K562 (cell line): Measurements from ENCODE around the gene PCSK2. TPM values are rescaled to one million over a fixed set of nuclear protein-coding genes. Genes with fewer than 3 reads are reported as not detected.

Experiments
- ATAC-seq: fragments of 200-7000 bp; cut with Tn5 transposase; 3 replicates; pipeline ENCODE4 v1.9.1; 2020; ENCODE audit warnings: moderate library complexity
- BruUV-seq: library from RNA; stranded (reverse); fragments of 400-500 nt; replicated peaks from 2 replicates; lab custom pipeline; 2021; lab: Mats Ljungman, UMichigan
- CTCF ChIA-PET: fragments of 300-600 bp; formaldehyde crosslinking; extraction: SDS; loops from one replicate; lab custom pipeline; 2021; ENCODE audit warnings: low intra/inter-chr PET ratio; lab: Yijun Ruan, JAX
- POLR2A ChIA-PET: fragments of 300-600, 350-650 bp; sonication (Branson Sonifier 250); formaldehyde crosslinking; extraction: SDS; loops from one replicate; lab custom pipeline; 2021; ENCODE audit warnings: antibody characterized with exemption, inconsistent platforms; lab: Yijun Ruan, JAX
- DNase-seq, 4 experiments: peaks; one replicate each; pipeline versions ENCODE4 v3.0.0 to v3.0.0-alpha.2; 2011 to 2018; ENCODE audit warnings: low spot score in 3 of 4, mixed read lengths in 3 of 4; ENCODE audit errors: extremely low read depth in 1 of 4
- FAIRE-seq: peaks from 2 replicates; lab custom pipeline; 2011; peaks lifted over from hg19 to GRCh38; lab: Jason Lieb, UNC
- H2AFZ ChIP-seq: 2 replicates; pipeline ENCODE4 v1.6.0; 2011; ENCODE audit warnings: low read depth, low read length, control low read depth, inconsistent platforms
- H3K27ac ChIP-seq: fragments of 200-600 bp; 3 replicates; pipeline ENCODE4 v1.8.0; 2011; ENCODE audit warnings: low read depth, mild to moderate bottlenecking, control low read depth, inconsistent platforms, low read length, moderate library complexity, mixed read lengths; ENCODE audit errors: extremely low read depth
- H3K27me3 ChIP-seq, 2 experiments: fragments of 300-600 bp in 1 of 2; 2 replicates in 1 of 2; 3 replicates in 1 of 2; pipeline versions ENCODE4 v1.6.0 to v1.8.0; 2011; ENCODE audit warnings: inconsistent platforms in 2 of 2, low read length in 2 of 2, mild to moderate bottlenecking in 1 of 2, mixed read lengths in 1 of 2, moderate library complexity in 1 of 2; ENCODE audit not compliant: control insufficient read depth in 2 of 2, insufficient read depth in 2 of 2
- H3K36me3 ChIP-seq: fragments of 300-600 bp; 3 replicates; pipeline ENCODE4 v1.8.0; 2011; ENCODE audit warnings: mild to moderate bottlenecking, low read length, inconsistent platforms; ENCODE audit not compliant: control insufficient read depth, insufficient read depth
- H3K4me1 ChIP-seq, 2 experiments: fragments of 200-600 bp in 1 of 2; replicated peaks in 1 of 2; 2 replicates in 1 of 2; 3 replicates in 1 of 2; pipeline versions ENCODE4 v1.5.1 to v1.8.0; 2011; ENCODE audit warnings: inconsistent platforms in 2 of 2, low read length in 2 of 2, mild to moderate bottlenecking in 1 of 2, mixed read lengths in 1 of 2, moderate library complexity in 1 of 2; ENCODE audit not compliant: control insufficient read depth in 2 of 2, insufficient read depth in 2 of 2
- H3K4me2 ChIP-seq: 2 replicates; pipeline ENCODE4 v1.6.1; 2011; ENCODE audit warnings: low read length, control low read depth, inconsistent platforms, mixed read lengths; ENCODE audit not compliant: insufficient read depth
- H3K4me3 ChIP-seq: fragments of 200-600 bp; sonication (generic), shearing (Covaris generic); 2 replicates; pipeline ENCODE4 v1.5.1; 2016; ENCODE audit warnings: control low read depth, inconsistent platforms
- H3K79me2 ChIP-seq: fragments of 200-600 bp; 3 replicates; pipeline ENCODE4 v1.8.0; 2011; ENCODE audit warnings: low read length, inconsistent platforms; ENCODE audit not compliant: control insufficient read depth, insufficient read depth
- H3K9ac ChIP-seq, 2 experiments: 2 replicates each; pipeline versions ENCODE4 v1.6.0 to v1.6.1; 2011; ENCODE audit warnings: low read depth in 2 of 2, low read length in 2 of 2, control low read depth in 1 of 2, inconsistent platforms in 1 of 2, mild to moderate bottlenecking in 1 of 2, mixed read lengths in 1 of 2; ENCODE audit not compliant: insufficient read depth in 1 of 2
- H3K9me1 ChIP-seq: one replicate; pipeline ENCODE4 v1.6.0; 2011; ENCODE audit warnings: inconsistent platforms, mild to moderate bottlenecking, low read length, moderate library complexity; ENCODE audit not compliant: control insufficient read depth, insufficient read depth
- H3K9me3 ChIP-seq: replicated peaks from 2 replicates; pipeline ENCODE4 v1.5.1; 2011; ENCODE audit warnings: low read depth, low read length, inconsistent platforms; ENCODE audit not compliant: control insufficient read depth, insufficient read depth
- H4K20me1 ChIP-seq: replicated peaks from 2 replicates; pipeline ENCODE4 v1.6.1; 2011; ENCODE audit warnings: low read length, inconsistent platforms, mixed read lengths; ENCODE audit not compliant: control insufficient read depth, insufficient read depth
- DACH1 ChIP-seq: fragments of 450-650 bp; IDR thresholded peaks from 2 replicates; pipeline ENCODE4 v1.6.1; 2018; ENCODE audit not compliant: partially characterized antibody
- KDM1A ChIP-seq, 2 experiments: fragments of 450-650 bp; IDR thresholded peaks; 2 replicates each; pipeline ENCODE4 v1.6.1; 2016; ENCODE audit warnings: mild to moderate bottlenecking in 2 of 2
- SRSF3 ChIP-seq: fragments of 200-400 bp; formaldehyde crosslinking; IDR thresholded peaks from 2 replicates; pipeline ENCODE4 v1.6.1; 2016; ENCODE audit warnings: mild to moderate bottlenecking, low read length, moderate library complexity; ENCODE audit not compliant: insufficient read depth
- TEAD2 ChIP-seq: fragments of 450-650 bp; IDR thresholded peaks from 2 replicates; pipeline ENCODE4 v1.6.1; 2016; ENCODE audit warnings: missing genetic modification characterization, control low read depth, missing compliant biosample characterization
- WGBS: fragments of 100-300 bp; shearing (Covaris generic); methylation state at CpG from one replicate; pipeline ENCODE4 v1.1.6; 2016; ENCODE audit warnings: low coverage, mixed read lengths; ENCODE audit not compliant: insufficient coverage; ENCODE audit errors: missing lambda C conversion rate; 5-methylcytosine and 5-hydroxymethylcytosine counted together
- in situ Hi-C: fragments of 300-500 bp; cut with MboI; formaldehyde crosslinking; loops from 4 replicates; pipeline ENCODE4 v1.15.0; 2018; ENCODE audit warnings: inconsistent platforms, mixed read lengths
- intact Hi-C: fragments of 100-400 bp; cut with micrococcal nuclease; formaldehyde crosslinking; loops from 2 replicates; pipeline ENCODE4 v1.14.2; 2022
- polyA plus RNA-seq, 8 experiments: library from polyadenylated mRNA; depleted of rRNA in 4 of 8; stranded (reverse) in 5 of 8; unstranded in 3 of 8; fragments of >200 nt; fragmentation: Nextera tagmentation in 2 of 8; fragmentation: Illumina TruSeq in 1 of 8; extraction: Ambion mirVana in 2 of 8; extraction: Trizol in 1 of 8; gene quantifications; 2 replicates each; pipeline versions ENCODE4 v1.2.1 to v1.2.3, GENCODE V29; 2011 to 2014; ENCODE audit warnings: inconsistent platforms in 1 of 8, missing spikeins in 1 of 8
- total RNA-seq, 7 experiments: library from RNA; depleted of rRNA in 6 of 7; stranded (reverse); fragments of >200 nt in 6 of 7; fragmentation: Illumina TruSeq in 2 of 7; extraction: Trizol in 2 of 7; gene quantifications; 2 replicates each; pipeline versions ENCODE4 v1.2.1 to v1.2.3, GENCODE V29; 2011 to 2021; ENCODE audit warnings: low replicate concordance in 1 of 7
- TF ChIP-seq, protein P1 (sequence below), 2 experiments: fragments of 450-650 bp; IDR thresholded peaks; 2 replicates each; pipeline ENCODE4 v1.6.1; 2016; ENCODE audit warnings: mild to moderate bottlenecking in 2 of 2, borderline replicate concordance in 1 of 2, low read depth in 1 of 2, moderate library complexity in 1 of 2

Gene PCSK2
- total and polyA plus RNA-seq, 9 of the 15 experiments (the other 6 are each of a cell fraction or from before 2014, with no cell fraction given): 0.04 to 0.07 (median 0.05) TPM; not detected in 6

DNA sequence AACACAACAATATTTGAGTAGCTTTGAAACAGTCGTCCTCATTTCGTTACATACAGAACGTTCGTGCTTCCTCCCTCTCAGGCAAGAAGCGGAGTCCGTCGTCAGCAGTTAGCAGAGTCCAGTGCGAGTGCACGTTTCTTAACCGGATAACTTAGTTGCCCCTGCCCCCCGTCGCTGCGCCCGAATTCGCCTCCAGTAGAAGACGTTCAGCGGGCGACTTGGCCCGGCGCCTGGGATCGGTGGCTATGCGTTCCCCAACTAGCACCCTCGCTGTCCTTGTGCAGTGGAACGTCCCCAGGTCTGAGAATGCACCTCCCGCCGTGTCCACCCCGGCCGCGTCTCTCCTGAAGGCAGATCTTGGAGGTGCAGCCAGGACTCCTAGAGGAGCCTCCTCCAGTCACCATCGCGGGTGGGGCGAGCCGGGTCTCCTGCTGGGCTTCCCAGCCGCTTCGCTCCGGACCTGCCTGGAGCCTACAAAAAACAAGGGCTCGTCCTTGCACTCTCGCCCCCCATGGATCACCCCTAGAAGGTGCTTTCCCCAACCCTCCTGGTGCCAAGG is 910 bp upstream of the PCSK2 start:
- Histone ChIP-seq H3K4me1 (peaks cover 0 to 5% of the 10 kb centered on the region in 2 experiments; a peak in 2 of 5 replicates), H4K20me1 (no peaks in the 10 kb centered on the region), H3K9me1 (no peaks in the 10 kb centered on the region), H3K27me3 (peaks cover 0 to 11% of the 10 kb centered on the region in 2 experiments; a peak in 2 of 5 replicates), H3K9me3 (no peaks in the 10 kb centered on the region), H2AFZ (no peak overlapping the region), H3K27ac (no peak overlapping the region), H3K4me3 (no peak overlapping the region), H3K79me2 (no peaks in the 10 kb centered on the region)
- BruUV-seq: no TSS peak
- CTCF ChIA-PET: no interaction called here
- intact Hi-C loops (loop anchor here (10.0 kb wide), 1 partner anchor 209 kb away; no protein-coding TSS in a partner anchor), in situ Hi-C loops (no loop called here)
- POLR2A ChIA-PET: no interaction called here
- FAIRE-seq (no peak), ATAC-seq (no peak)
- WGBS: 2% methylated on average over 26 of the region's 38 CpGs
- no peak for TF ChIP-seq SRSF3
- TF ChIP-seq, all 486 proteins: peak for 0
- Histone ChIP-seq H3K4me2 (no peak overlapping the region), H3K9ac (no peak overlapping the region), H3K36me3 (no peaks in the 10 kb centered on the region)
- DNase-seq: no peak

DNA sequence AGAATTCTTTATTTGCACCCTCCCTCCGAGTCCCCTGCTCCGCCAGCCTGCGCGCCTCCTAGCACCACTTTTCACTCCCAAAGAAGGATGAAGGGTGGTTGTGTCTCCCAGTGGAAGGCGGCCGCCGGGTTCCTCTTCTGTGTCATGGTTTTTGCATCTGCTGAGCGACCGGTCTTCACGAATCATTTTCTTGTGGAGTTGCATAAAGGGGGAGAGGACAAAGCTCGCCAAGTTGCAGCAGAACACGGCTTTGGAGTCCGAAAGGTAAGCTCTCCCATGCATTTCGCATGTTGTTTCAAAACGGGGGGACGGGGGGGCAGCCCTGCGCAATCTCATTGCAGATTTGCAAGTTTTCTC is 357 bp downstream of the PCSK2 start:
- Histone ChIP-seq H3K27ac (no peak overlapping the region), H3K9me3 (no peaks in the 10 kb centered on the region), H2AFZ (no peak overlapping the region), H3K9ac (no peak overlapping the region), H3K4me3 (no peak overlapping the region), H3K4me1 (peaks cover 0 to 5% of the 10 kb centered on the region in 2 experiments; a peak in 2 of 5 replicates), H3K79me2 (no peaks in the 10 kb centered on the region), H3K4me2 (no peak overlapping the region), H3K9me1 (no peaks in the 10 kb centered on the region), H3K36me3 (no peaks in the 10 kb centered on the region), H4K20me1 (no peaks in the 10 kb centered on the region), H3K27me3 (peaks cover 0 to 11% of the 10 kb centered on the region in 2 experiments; a peak in 2 of 5 replicates)
- no TSS peak for BruUV-seq
- ChIA-PET CTCF (no interaction called here), POLR2A (no interaction called here)
- ATAC-seq (no peak), FAIRE-seq (no peak), DNase-seq (no peak)
- 6% methylated on average over 16 of the region's 17 CpGs for WGBS
- in situ Hi-C loops (no loop called here), intact Hi-C loops (loop anchor here (10.0 kb wide), 1 partner anchor 208 kb away; no protein-coding TSS in a partner anchor)
- TF ChIP-seq, protein P1, sequence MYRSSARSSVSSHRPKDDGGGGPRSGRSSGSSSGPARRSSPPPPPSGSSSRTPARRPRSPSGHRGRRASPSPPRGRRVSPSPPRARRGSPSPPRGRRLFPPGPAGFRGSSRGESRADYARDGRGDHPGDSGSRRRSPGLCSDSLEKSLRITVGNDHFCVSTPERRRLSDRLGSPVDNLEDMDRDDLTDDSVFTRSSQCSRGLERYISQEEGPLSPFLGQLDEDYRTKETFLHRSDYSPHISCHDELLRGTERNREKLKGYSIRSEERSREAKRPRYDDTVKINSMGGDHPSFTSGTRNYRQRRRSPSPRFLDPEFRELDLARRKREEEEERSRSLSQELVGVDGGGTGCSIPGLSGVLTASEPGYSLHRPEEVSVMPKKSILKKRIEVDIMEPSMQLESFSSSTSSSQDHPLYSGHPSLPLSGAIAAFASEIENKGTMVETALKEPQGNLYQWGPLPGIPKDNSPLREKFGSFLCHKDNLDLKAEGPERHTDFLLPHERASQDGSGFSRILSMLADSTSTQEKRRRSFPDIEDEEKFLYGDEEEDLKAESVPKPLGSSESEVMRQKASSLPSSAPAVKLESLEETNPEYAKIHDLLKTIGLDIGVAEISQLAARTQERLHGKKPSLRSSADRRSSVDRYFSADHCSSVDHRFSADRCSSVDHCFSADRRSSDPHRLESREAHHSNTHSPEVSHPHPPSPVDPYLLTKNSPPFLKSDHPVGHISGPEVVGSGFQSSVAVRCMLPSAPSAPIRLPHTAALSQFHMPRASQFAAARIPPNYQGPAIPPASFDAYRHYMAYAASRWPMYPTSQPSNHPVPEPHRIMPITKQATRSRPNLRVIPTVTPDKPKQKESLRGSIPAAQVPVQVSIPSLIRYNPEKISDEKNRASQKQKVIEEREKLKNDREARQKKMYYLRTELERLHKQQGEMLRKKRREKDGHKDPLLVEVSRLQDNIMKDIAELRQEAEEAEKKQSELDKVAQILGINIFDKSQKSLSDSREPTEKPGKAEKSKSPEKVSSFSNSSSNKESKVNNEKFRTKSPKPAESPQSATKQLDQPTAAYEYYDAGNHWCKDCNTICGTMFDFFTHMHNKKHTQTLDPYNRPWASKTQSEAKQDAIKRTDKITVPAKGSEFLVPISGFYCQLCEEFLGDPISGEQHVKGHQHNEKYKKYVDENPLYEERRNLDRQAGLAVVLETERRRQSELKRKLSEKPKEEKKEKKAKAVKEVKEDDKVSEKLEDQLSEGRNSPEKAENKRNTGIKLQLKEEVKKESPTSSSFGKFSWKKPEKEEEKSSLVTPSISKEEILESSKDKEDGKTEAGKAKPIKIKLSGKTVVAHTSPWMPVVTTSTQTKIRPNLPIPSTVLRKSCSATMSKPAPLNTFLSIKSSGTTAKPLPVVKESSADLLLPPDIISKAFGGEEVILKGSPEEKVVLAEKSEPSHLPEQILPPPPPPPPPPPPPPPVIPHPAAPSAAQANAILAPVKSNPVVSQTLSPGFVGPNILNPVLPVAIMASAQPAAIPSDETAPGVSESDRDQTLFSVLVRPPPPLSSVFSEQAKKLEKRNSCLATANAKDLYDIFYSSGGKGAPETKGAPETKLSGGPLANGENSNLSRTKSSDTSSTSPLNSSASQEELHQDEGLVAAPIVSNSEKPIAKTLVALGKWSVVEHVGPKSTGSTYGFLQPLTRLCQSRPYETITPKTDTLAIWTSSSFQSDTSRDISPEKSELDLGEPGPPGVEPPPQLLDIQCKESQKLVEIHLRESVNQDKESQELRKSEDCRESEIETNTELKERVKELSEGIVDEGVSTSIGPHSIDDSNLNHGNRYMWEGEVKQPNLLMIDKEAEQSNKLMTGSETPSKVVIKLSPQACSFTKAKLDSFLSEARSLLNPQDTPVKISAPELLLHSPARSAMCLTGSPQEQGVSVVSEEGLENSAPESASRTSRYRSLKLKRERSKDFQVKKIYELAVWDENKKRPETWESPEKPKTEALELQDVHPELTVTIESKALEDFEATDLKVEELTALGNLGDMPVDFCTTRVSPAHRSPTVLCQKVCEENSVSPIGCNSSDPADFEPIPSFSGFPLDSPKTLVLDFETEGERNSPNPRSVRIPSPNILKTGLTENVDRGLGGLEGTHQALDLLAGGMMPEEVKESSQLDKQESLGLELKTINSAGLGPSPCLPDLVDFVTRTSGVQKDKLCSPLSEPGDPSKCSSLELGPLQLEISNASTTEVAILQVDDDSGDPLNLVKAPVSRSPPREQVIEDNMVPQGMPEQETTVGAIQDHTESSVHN (IDR thresholded peaks at IDR 0.05; ENCODE audit: borderline replicate concordance in 1 of 2, low read depth in 1 of 2): no peak
- TF ChIP-seq TEAD2 (tag) (no peak), DACH1 (no peak), KDM1A (IDR thresholded peaks at IDR 0.05) (no peak)
